Omental fat pad (tissue), 4 donors: Measurements from ENCODE around the gene NOTO. TPM values are rescaled to one million over a fixed set of nuclear protein-coding genes. Genes with fewer than 3 reads are reported as not detected.
A peak's percentile ranks its signal among the peaks of the same experiment; 100 is the strongest.
"Not testable (repeated sequence)": the region's sequence is repeated elsewhere in the genome, so short reads cannot be mapped to it uniquely, and the experiment has no call there.

Experiments
- ATAC-seq: fragments of 150-250 bp; one replicate; pipeline ENCODE4 v1.9.1; 2016; ENCODE audit warnings: mild to moderate bottlenecking, moderate library complexity; ENCODE audit not compliant: low FRiP score
- DNase-seq: peaks from one replicate; pipeline ENCODE4 v3.0.0-alpha.2; 2019; ENCODE audit warnings: low spot score
- CTCF ChIP-seq, 3 donors: fragments of 450-650 bp; IDR thresholded peaks; one replicate each; pipeline ENCODE4 v1.5.1; 2016 to 2017; ENCODE audit warnings: antibody characterized with exemption in 3 of 3, mild to moderate bottlenecking in 3 of 3, moderate library complexity in 2 of 3
- total RNA-seq, 4 donors: library from RNA; depleted of rRNA; stranded (reverse); fragments of >200 nt; gene quantifications; one replicate each; pipeline ENCODE4 v1.1.0, GENCODE V29; 2016

The NOTO gene
- not detected for total RNA-seq

GRCh38 chr2:73202156-73203054 lies at the start of gene NOTO:
TSS of gene NOTO (plus strand) at chr2:73202574. CDS start at chr2:73202667, 93 bp downstream.
- DNase-seq (no peak), ATAC-seq (peak; percentile 67)
- no peak for TF ChIP-seq CTCF (IDR thresholded peaks at IDR 0.05)

- no peak for TF ChIP-seq CTCF (IDR thresholded peaks at IDR 0.05)
- DNase-seq (no peak), ATAC-seq (peak; percentile 61)
Measured at GRCh38 chr2:73156539-73157124, 45.7 kb upstream of the NOTO start.

- DNase-seq (no peak), ATAC-seq (no peak)
- TF ChIP-seq CTCF (IDR thresholded peaks at IDR 0.05): no peak
Measured at GRCh38 chr2:73162856-73163391, 39.5 kb upstream of the NOTO start.

- DNase-seq (peak; percentile 49), ATAC-seq (peak; percentile 88)
- peak in 2 of 3 donors; percentile 61 to 69 for TF ChIP-seq CTCF (IDR thresholded peaks at IDR 0.05)
Measured at GRCh38 chr2:73163483-73164367, 38.6 kb upstream of the NOTO start.

- not testable (repeated sequence) for DNase-seq, ATAC-seq
Measured at GRCh38 chr2:73165978-73166377, 36.4 kb upstream of the NOTO start.

GRCh38 chr2:73166813-73167212 lies 35.6 kb upstream of the NOTO start:
- DNase-seq, ATAC-seq: not testable (repeated sequence)

GRCh38 chr2:73168348-73168747 lies 34.0 kb upstream of the NOTO start:
- not testable (repeated sequence) for DNase-seq, ATAC-seq

GRCh38 chr2:73170341-73170740 lies 32.0 kb upstream of the NOTO start:
- not testable (repeated sequence) for DNase-seq, ATAC-seq
